GM23338 (cell line): ENCODE measurements around the gene ETV3. TPM values are rescaled to one million over a fixed set of nuclear protein-coding genes. Genes with fewer than 3 reads are reported as not detected.

Experiments used
- ATAC-seq: fragments of 200-7000 bp; cut with Tn5 transposase; 3 replicates; pipeline ENCODE4 v1.9.1; 2020
- DNase-seq: peaks from one replicate; pipeline ENCODE4 v3.0.0-alpha.2; 2015; ENCODE audit warnings: low spot score
- H2AFZ ChIP-seq: fragments of 200-600 bp; sonication (generic); 2 replicates; pipeline ENCODE4 v1.8.0; 2016; ENCODE audit warnings: antibody characterized with exemption, mild to moderate bottlenecking, moderate library complexity
- H3F3A ChIP-seq: fragments of 200-600 bp; sonication (generic); replicated peaks from 2 replicates; pipeline ENCODE4 v1.8.0; 2017; ENCODE audit warnings: antibody characterized with exemption, mixed run types, low read depth
- H3K27ac ChIP-seq: fragments of 200-600 bp; sonication (generic); 2 replicates; pipeline ENCODE4 v1.6.1; 2016; ENCODE audit warnings: low read depth
- H3K27me3 ChIP-seq: fragments of 200-600 bp; sonication (generic); 2 replicates; pipeline ENCODE4 v1.8.0; 2016; ENCODE audit warnings: mild to moderate bottlenecking, mixed run types, moderate library complexity; ENCODE audit not compliant: insufficient read depth
- H3K36me3 ChIP-seq: fragments of 200-600 bp; sonication (generic); 2 replicates; pipeline ENCODE4 v1.8.0; 2016; ENCODE audit warnings: mild to moderate bottlenecking; ENCODE audit not compliant: insufficient read depth
- H3K4me1 ChIP-seq: fragments of 200-600 bp; sonication (generic); 2 replicates; pipeline ENCODE4 v1.8.0; 2016; ENCODE audit warnings: mild to moderate bottlenecking, moderate library complexity; ENCODE audit not compliant: insufficient read depth
- H3K4me2 ChIP-seq: fragments of 200-600 bp; sonication (generic); 2 replicates; pipeline ENCODE4 v1.7.1; 2017; ENCODE audit warnings: mixed run types
- H3K4me3 ChIP-seq: fragments of 200-600 bp; sonication (generic); 2 replicates; pipeline ENCODE4 v1.6.1; 2016; ENCODE audit warnings: mixed run types
- H3K79me2 ChIP-seq: fragments of 200-600 bp; sonication (generic); replicated peaks from 2 replicates; pipeline ENCODE4 v1.8.0; 2017; ENCODE audit warnings: mild to moderate bottlenecking; ENCODE audit not compliant: insufficient read depth
- H3K9me2 ChIP-seq: fragments of 200-600 bp; sonication (generic); 2 replicates; pipeline ENCODE4 v1.8.0; 2017; ENCODE audit not compliant: insufficient read depth
- H4K20me1 ChIP-seq: fragments of 200-600 bp; sonication (generic); replicated peaks from 2 replicates; pipeline ENCODE4 v1.8.0; 2017; ENCODE audit warnings: mild to moderate bottlenecking; ENCODE audit not compliant: insufficient read depth
- H3K27ac Mint-ChIP-seq: 2 replicates; pipeline ENCODE4 v1.8.0; 2020; ENCODE audit warnings: inconsistent platforms, mild to moderate bottlenecking, moderate library complexity, mixed read lengths
- H3K27me3 Mint-ChIP-seq: 3 replicates; pipeline ENCODE4 v1.8.0; 2022; ENCODE audit warnings: low read depth, mild to moderate bottlenecking, moderate library complexity, mixed read lengths, inconsistent platforms; ENCODE audit not compliant: insufficient read depth, poor library complexity
- H3K36me3 Mint-ChIP-seq: 3 replicates; pipeline ENCODE4 v1.8.0; 2021; ENCODE audit warnings: low read depth, mild to moderate bottlenecking, inconsistent platforms, moderate library complexity, mixed read lengths
- H3K4me1 Mint-ChIP-seq: 3 replicates; pipeline ENCODE4 v1.8.0; 2020; ENCODE audit warnings: mild to moderate bottlenecking, inconsistent platforms, mixed read lengths
- H3K4me3 Mint-ChIP-seq: 3 replicates; pipeline ENCODE4 v1.8.0; 2021; ENCODE audit warnings: moderate library complexity, mild to moderate bottlenecking, inconsistent platforms, mixed read lengths
- H3K9me3 Mint-ChIP-seq: 3 replicates; pipeline ENCODE4 v1.8.0; 2020; ENCODE audit warnings: moderate library complexity, mild to moderate bottlenecking, inconsistent platforms, mixed read lengths
- CREB1 ChIP-seq: fragments of 250-450 bp; sonication (Bioruptor Pico); IDR thresholded peaks from 2 replicates; pipeline ENCODE4 v1.5.0; 2020; ENCODE audit warnings: low read depth, mild to moderate bottlenecking, moderate library complexity
- CTCF ChIP-seq, 2 experiments: fragments of 200-600 bp in 1 of 2; sonication (generic) in 1 of 2; conservative IDR thresholded peaks; 2 replicates each; pipeline versions ENCODE4 v1.5.1 to v1.6.1; 2016 to 2017; ENCODE audit warnings: antibody characterized with exemption in 2 of 2, low read depth in 2 of 2, mild to moderate bottlenecking in 2 of 2, moderate library complexity in 1 of 2
- ETS1 ChIP-seq: IDR thresholded peaks from 2 replicates; pipeline ENCODE4 v1.6.1; 2016; ENCODE audit warnings: antibody characterized with exemption
- EZH2 ChIP-seq: fragments of 200-600 bp; sonication (generic); IDR thresholded peaks from one replicate; pipeline ENCODE4 v1.8.0; 2017; ENCODE audit warnings: antibody characterized with exemption, mild to moderate bottlenecking, low read depth; ENCODE audit not compliant: unreplicated experiment
- EZH2phosphoT487 ChIP-seq: fragments of 200-600 bp; sonication (generic); IDR thresholded peaks from one replicate; pipeline ENCODE4 v1.8.1; 2018; ENCODE audit warnings: antibody characterized with exemption; ENCODE audit not compliant: unreplicated experiment
- JUNB ChIP-seq: IDR thresholded peaks from one replicate; pipeline ENCODE4 v1.6.1; 2016; ENCODE audit warnings: antibody characterized with exemption; ENCODE audit not compliant: unreplicated experiment
- POLR2AphosphoS5 ChIP-seq: IDR thresholded peaks from 2 replicates; pipeline ENCODE4 v1.6.1; 2016; ENCODE audit warnings: antibody characterized with exemption, low read depth
- REST ChIP-seq: IDR thresholded peaks from one replicate; pipeline ENCODE4 v1.6.1; 2018; ENCODE audit warnings: antibody characterized with exemption; ENCODE audit not compliant: unreplicated experiment
- STAT1 ChIP-seq: IDR thresholded peaks from one replicate; pipeline ENCODE4 v1.6.1; 2016; ENCODE audit warnings: antibody characterized with exemption; ENCODE audit not compliant: unreplicated experiment
- ZNF114 ChIP-seq: fragments of 250-450 bp; sonication (Bioruptor Pico); IDR thresholded peaks from 2 replicates; pipeline ENCODE4 v1.5.0; 2020; ENCODE audit warnings: mild to moderate bottlenecking, moderate library complexity
- ZNF331 ChIP-seq: fragments of 250-450 bp; sonication (Bioruptor Pico); IDR thresholded peaks from 2 replicates; pipeline ENCODE4 v1.5.0; 2020; ENCODE audit warnings: low read depth, mild to moderate bottlenecking, moderate library complexity
- ZNF462 ChIP-seq: fragments of 250-450 bp; sonication (Bioruptor Pico); IDR thresholded peaks from 2 replicates; pipeline ENCODE4 v1.5.0; 2020; ENCODE audit warnings: mild to moderate bottlenecking, moderate library complexity
- polyA plus RNA-seq: library from polyadenylated mRNA; unstranded; fragments of >200 nt; fragmentation: Nextera tagmentation; extraction: Ambion mirVana; gene quantifications from 2 replicates; pipeline ENCODE4 v1.2.1, GENCODE V29; 2016
- total RNA-seq: library from RNA; depleted of rRNA; stranded (reverse); fragments of >200 nt; shearing (Covaris generic); gene quantifications from 2 replicates; pipeline ENCODE4 v1.2.3, GENCODE V29; 2014

The ETV3 gene
- total and polyA plus RNA-seq, 2 experiments from 2014 or later: 8.1 to 19.6 TPM

- TF ChIP-seq REST (no peak), POLR2AphosphoS5 (no peak), EZH2phosphoT487 (no peak), ZNF331 (CRISPR knock-in tag) (no peak), EZH2 (no peak), CTCF (conservative IDR thresholded peaks at IDR 0.05; ENCODE audit: low read depth in 2 of 2) (no peak), JUNB (no peak), CREB1 (CRISPR knock-in tag) (no peak)
Observed at GRCh38 chr1:157119008-157119407, 19.2 kb downstream of the ETV3 start (continued).

- H3K4me1 ChIP-seq: peaks cover 52% of the 10 kb centered on the region
- Mint-ChIP-seq H3K36me3 (no peaks in the 10 kb centered on the region; the same call in 2 of the 3 replicates), H3K4me3 (no peak overlapping the region; the same call in 2 of the 3 replicates), H3K9me3 (no peaks in the 10 kb centered on the region; the same call in 2 of the 3 replicates), H3K4me1 (peaks cover 66% of the 10 kb centered on the region), H3K27me3 (peaks cover 19% of the 10 kb centered on the region), H3K27ac (no peak overlapping the region)
- H2AFZ ChIP-seq: peak overlapping the region; percentile 56
- no peaks in the 10 kb centered on the region; the same call in 1 of the 2 replicates for H3K27me3 ChIP-seq
- H3K36me3 ChIP-seq: no peaks in the 10 kb centered on the region
- no peak overlapping the region for H3K4me2 ChIP-seq
- no peaks in the 10 kb centered on the region for H3K79me2 ChIP-seq
- DNase-seq (no peak), ATAC-seq (no peak)
- no peaks in the 10 kb centered on the region for H4K20me1 ChIP-seq
- H3K9me2 ChIP-seq: no peaks in the 10 kb centered on the region
- no peak overlapping the region for H3K4me3 ChIP-seq
- no peak overlapping the region for H3K27ac ChIP-seq
- peaks cover 9% of the 10 kb centered on the region; the same call in 1 of the 2 replicates for H3F3A ChIP-seq
- TF ChIP-seq ZNF114 (CRISPR knock-in tag) (no peak), JUNB (no peak), ZNF462 (CRISPR knock-in tag) (no peak), ETS1 (no peak), STAT1 (no peak)
Observed at GRCh38 chr1:157117527-157118057, 20.6 kb downstream of the ETV3 start.
